Measurements from ENCODE around the gene DDX54.
"Not testable (repeated sequence)": the region's sequence is repeated elsewhere in the genome, so short reads cannot be mapped to it uniquely, and the experiment has no call there.

Gene DDX54

DNA sequence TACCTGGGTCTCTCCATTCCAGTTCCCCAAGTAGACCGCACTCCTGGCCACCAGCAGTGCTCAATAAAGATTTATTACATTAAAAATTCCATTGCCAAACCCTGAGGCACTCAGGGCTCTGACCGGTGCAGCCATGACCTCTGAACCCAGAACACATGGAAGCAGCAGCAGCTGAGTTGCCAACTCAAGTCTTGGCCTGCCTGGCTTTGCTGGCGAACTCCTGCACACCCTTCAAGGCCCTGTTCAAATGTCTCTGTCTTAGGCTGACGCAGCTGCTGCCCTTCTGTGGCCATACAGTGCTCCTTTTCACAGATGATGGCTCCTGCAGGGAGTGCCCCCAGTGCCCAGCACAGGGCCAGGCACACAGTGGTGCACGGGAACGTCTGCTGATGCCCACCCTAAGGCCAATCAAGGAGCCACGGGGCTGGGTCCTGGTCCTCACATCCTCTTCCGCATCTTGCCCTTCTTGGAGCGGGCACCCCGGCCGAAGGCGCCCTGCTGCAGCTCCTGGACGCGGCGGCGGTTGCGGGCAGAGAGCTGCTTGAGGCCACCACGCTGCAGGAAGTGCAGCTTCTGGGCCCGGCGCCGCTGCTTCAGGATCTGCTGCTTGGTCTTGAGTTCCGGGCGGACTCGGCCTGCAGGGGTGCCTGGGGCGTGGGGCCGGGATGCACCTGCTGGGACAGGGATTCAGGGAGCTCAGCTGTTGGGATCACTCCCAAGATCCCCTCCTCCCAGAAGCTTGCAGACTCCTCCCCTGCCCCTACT lies 26.7 kb downstream of the DDX54 start:
- DNase-seq: no peak

DNA sequence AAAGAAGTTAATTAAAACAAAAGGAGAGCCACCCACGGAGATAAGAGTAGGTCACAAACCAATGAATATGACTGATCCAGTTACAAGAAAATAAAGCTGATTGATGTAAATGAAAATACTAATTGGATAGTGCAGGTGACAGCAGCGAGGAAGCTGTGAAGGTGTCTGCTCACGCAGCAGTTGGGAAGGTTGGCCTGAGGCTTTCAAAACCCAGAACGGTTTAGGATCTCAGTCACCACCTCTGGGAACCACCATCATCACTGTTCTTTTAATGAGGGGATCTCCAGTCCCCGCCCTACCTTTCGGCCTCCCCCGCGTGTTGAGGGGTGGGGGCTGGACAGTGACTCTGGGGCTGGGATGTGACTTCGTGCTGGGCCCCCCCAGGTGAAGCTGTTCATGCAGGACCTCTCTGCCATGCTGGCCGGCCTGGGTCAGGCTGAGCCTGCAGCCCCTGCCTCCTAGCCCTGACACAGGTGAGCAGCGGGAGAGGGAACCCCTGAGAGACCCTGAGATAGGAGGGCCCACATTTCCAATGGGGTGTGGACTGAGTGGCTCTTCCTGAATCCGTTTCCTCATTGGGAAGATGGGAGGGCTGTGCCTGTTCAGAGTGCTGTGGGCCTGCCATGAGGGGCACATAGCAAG lies 27.9 kb downstream of the DDX54 start:
- DNase-seq: no peak

DNA sequence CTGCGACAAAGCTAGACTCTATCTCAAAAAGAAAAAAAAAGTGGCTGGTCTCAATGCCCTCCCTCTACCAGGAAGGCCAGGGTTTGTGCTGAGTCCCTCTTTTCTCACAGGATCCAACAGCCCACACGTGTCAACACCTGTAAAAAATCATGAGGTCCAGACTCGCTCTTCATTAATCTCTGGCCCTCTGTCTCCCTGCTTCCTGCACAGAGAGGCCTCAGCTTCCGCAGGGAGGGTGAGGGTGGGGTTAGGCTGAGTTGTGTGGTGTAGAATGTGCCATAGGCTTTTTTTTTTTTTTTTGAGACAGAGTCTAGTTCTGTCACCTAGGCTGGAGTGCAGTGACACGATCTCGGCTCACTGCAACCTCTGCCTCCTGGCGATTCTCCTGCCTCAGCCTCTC lies 29.6 kb downstream of the DDX54 start:
- DNase-seq: no peak

DNA sequence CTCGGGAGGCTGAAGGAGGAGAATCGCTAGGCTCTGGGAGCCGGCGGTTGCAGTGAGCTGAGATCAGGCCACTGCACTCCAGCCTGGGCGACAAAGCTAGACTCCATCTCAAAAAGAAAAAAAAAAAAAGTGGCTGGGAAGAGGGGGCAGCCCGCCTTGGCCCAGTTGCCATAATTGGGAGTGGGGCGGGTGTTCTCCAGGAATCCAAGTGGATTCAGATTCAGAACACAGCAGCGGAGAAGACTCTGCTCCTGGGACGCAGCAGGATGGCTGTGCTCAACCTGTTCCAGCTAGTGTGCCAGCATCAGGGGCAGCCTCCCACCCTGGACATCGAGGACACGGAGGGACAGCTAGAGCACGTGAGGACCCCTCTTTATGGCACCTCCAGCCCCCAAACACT lies 30.2 kb downstream of the DDX54 start:
- DNase-seq: no peak

DNA sequence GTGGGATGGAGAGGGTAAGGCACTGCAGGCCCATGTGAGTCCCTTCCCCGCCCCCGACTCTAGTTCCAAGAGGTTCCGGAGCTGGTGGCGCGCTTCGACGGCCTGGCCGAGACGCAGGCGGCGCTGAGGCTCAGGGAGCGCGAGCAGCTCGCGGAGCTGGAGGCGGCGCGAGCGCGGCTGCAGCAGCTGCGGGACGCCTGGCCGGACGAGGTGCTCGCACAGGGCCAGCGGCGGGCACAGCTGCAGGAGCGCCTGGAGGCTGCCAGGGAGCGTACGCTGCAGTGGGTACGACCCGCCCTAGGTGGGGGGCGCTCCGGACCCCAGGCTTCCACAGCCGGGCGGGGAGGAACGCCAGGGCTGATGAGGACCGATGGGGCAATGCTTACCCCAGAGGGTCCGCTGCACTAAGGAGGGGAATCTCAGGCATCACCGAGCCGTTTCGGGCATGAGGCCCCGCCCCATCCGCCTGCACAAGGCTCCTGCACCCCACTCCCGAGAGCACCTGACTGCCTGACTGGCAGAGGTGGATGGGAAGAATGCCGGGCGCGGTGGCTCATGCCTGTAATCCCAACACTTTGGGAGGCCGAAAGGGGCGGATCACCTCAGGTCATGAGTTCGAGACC lies 30.8 kb downstream of the DDX54 start:
- no peak for DNase-seq

DNA sequence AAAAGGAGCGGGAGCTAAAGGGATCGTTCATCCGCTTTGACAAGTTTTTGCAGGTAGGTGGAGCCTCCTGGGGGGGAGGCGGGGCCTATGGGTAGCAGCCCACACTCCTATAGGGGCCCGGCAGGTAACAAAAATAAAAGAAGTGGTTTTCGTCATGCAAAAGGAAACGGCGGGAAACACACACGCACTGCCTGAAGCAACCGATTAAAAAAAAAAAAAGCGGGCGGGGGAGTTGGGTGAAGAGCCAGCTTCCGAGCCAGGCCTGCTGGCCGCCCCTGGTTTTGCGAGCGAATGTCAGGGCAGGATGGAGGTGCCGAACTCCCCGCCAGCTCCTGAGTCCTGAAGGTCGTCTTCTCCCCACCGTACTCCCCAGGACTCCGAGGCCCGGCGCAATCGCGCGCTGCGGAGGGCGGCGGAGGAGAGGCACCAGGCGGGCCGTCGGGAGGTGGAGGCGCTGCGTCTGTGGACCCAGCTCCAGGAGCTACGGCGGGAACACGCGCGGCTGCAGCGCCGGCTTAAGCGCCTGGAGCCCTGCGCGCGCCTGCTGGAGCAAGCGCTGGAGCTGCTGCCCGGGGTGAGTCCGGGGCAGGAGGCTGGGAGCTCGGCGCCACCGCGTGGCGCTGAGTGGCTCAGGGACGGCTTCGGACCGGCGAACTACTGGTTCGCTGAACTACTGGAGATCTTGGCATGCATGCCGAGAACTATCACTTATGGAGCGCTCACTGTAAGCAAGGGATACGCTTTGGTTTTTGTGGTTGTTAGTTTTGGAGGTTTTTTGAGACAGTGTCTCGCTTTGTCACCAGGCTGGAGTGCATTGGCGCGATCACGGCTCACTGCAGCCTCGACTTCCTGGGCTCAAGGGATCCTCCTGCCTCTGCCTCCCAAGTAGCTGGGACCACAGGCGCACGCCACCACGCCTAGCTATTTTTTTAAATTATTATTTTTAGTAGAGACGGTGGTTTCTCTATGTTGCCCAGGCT lies 32.2 kb downstream of the DDX54 start:
- peak; percentile 74 for DNase-seq

DNA sequence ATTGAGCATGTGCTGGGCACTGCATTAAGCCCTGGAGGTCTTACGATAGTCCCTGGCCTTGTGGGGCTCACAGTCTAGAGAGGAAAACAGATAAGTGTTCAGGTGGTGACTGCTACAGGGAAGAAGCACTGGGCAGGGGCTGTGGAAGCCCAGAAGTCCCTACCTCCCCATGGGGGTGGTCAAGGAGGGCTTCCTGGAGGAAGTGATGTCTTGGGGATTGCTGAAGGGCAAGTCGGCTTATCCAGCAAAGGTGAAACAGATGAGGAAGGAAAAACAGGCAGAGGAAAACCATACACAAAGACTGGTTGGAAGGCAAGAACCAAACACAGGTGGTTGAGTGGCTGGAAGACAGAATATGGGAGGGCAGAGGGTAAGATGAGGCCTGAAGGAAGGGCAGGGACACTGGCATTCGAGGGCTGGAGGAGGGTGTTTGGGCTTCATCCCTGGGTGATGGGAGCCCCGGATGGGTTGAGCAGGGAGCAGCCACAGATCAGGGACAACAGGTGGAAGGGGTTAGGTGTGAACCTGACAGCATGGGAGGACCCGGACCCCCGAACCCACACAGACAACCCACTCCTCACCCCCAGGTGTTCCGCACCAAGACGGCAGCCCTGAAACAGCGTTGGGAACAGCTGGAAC lies 33.0 kb downstream of the DDX54 start:
- DNase-seq: no peak

DNA sequence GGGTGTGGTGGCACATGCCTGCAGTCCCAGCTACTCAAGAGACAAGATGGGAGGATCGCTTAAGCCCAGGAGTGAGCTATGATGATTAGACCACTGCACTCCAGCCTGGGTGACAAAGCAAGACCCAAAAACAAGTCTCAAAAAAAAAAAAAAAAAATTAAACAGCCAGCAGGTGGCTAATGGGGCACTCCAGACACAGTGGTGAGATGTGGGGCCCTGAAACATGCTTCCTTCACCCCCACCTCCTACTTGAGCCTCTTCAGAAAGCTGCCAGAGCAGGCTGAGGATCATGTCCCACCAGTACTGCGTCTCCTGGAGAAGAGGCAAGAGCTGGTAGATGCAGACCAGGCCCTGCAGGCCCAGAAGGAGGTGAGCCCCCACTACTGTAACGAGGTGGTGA lies 33.6 kb downstream of the DDX54 start:
- no peak for DNase-seq

DNA sequence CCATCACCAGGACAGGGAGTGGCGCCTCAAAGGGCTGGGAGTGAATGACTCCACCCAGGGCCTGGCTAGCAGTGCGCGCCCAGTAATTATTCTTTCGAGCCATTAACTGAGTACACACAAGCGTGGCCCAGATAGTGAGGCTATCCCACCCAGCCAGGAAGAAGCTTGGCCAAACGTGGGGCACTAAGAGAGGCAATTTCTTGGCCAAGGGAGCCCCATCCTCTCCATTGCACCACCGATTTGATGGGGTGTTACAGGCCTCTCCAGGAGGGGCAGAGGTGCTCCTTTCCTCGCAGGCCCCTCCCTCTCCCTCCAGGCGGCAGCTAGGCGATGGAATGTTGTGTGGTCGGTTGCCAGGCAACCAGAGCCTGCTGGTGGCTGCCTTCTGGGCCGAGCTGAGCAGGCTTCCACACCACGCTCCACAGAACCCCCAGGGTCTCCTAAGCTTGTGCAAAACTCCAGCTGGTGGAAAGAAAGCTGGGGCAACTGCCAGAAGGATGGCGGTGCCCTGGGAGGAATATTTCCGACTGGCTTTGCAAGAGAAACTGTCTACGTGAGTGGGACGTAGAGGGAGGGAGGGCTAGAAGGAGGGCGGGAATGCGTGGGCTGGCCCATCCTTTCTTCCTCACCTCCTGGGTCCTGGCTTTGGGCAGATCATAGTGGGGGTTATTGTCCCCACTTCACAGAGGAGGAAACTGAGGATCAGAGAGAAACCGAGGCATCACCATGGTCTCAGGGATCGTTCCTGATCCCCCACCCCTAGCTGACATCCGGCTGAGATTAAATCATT lies 35.7 kb downstream of the DDX54 start, which contains the start of gene CFAP73:
Gene CFAP73, plus strand, starts transcription at position 364 of the 790 bp plus-strand sequence. Its CDS starts 134 bp downstream, at position 498.
- DNase-seq: no peak

DNA sequence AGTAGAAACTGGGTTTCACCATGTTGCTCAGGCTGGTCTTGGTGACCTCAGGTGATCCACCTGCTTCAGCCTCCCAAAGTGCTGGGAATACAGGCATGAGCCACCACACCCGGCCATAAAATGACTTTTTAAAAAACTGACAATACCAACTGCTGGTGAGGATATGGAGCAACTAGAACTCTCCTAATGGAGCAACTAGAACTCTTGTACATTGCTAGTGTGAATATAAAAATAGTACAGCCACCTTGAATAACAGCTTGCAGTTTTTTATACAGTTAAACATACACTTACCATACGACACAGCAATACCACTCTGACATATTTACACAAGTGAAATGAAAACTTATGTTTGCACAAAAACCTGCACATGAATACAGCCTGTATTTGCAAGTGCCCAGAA lies 38.3 kb downstream of the DDX54 start:
- no peak for DNase-seq

DNA sequence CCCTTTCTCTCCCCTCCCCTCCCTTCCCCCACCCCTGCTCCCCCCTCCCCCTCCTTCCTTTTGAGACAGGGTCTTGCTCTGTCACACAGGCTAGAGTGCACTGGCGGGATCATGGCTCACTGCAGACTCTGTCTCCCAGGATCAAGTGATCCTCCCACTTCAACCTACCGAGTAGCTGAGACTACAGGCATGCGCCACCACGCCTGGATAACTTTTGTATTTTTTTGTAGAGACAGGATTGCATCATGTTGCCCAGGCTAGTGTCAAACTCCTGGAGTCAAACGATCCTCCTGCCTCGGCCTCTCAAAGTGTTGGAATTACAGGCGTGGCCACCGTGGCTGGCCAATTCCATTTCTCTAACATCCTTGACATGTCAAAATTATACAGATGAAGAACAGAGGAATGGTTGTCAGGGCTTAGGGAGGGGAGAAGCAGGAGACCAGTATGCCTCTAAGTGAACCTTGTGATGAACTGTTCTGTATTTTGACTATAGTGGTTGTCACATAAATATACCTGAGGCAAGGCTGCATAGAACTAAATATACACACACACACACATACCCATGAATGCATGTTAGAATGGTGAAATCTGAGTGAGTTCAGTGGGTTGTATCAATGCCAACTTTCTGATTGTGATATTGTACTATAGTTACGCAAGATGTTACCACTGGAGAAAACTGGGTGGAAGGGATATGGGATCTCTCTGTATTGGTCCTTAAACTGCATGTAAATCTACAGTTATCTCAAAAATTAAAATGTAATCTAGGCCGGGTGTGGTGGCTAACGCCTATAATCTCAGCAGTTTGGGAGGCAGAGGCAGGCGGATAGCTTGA lies 39.3 kb downstream of the DDX54 start:
- DNase-seq: no peak

DNA sequence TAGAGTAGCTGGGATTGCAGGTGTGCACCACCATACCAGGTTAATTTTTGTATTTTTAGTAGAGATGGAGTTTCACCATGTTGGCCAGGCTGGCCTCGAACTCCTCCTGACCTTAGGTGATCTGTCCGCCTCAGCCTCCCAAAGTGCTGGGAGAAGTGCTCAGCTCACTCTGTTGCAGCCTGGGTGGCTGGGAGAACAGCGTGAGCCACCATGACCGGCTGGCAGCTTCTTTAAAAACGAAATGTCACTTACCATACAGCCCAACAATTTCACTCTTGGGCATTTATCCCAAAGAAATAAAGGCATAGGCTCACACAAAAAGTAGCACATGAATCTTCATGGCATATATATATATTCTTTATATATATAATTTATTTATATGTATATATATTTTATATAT lies 40.5 kb downstream of the DDX54 start:
- DNase-seq: no peak

DNA sequence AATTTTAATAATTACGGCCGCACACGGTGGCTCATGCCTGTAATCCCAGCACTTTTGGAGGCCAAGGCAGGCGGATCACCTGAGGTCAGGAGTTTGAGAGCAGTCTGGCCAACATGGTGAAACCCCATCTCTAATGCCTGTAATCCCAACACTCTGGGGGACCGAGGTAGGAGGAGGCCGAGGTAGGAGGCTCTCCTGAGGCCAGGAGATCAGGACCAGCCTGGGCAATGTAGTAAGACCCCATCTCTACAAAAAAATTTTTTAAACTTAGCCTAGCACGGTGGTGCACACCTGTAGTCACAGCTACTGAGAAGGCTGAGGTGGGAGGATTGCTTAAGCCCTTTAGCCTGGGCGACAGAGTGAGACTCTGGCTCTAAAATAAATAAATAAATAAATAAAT lies 41.3 kb downstream of the DDX54 start:
- no peak for DNase-seq

DNA sequence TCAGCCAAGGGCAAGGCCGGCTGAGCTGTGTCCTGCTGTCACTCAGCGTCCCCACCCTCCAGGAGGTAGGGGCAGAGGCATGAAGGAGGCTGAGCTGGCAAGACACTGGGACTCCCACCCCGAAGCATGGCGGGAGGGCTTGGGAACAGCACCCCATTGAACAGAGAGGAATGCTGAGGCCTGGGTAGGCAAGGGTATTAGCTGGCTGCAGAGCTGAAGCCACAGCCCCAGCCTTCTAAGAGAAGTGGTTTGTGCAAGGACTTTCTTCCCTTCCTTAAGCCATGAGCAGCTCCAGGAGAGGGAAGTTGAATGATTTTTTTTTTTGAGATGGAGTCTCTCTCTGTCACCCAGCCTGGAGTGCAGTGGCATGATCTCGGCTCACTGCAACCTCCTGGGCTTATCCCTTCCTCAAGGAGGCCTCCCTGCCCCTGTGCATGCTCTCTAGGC lies 42.4 kb downstream of the DDX54 start:
- DNase-seq: no peak

DNA sequence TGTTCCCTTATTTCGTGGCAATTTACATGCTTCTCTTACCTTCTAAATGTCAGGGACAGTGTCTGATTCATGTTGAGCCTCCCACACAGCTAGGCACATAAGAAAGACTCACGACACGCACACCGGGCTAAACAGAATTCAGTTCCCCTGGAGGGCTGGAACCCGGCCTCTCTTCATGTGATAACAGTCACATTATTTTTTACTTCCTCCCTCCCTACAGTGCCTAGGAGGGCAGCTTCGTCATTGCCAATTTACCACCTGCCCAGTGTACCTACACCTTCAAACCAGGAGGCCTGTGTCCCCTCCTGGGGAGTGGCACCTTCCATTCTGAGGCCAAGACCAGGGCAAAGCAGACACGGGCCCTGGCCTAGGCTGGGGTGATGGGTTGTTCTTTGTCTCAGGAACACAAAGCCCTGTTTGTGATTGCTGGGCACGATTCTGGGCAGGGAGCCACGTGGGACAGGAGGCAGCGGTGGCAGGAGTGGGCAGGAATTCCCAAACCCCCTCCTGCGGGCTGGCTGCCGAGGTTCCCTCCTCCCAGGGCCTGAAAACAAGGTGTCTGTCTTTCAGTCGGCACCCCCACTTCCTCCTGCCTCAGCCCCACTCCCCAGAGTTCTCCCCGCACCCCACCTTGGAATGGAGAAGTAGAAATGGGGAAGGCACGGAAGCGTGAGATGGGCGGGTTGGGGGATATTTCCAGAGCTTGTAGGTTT lies 42.9 kb downstream of the DDX54 start:
- no peak for DNase-seq

DNA sequence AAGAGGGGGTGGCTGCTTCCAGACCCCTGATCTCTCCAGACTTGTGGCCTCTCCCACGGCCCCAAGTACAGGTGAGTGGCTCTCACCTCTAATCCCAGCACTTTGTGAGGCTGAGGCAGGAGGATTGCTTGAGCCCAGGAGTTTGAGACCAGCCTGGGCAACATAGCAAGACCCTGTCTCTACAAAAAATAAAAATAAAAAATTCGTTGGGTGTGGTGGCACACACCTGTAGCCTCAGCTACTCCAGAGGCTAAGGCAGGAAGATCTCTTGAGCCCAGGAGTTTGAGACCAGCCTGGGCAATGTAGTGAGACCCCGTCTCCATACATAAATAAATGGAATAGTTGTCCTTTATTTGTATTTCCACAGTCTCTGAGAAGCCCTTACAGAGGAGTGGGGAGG lies 43.6 kb downstream of the DDX54 start:
- not testable (repeated sequence) for DNase-seq

DNA sequence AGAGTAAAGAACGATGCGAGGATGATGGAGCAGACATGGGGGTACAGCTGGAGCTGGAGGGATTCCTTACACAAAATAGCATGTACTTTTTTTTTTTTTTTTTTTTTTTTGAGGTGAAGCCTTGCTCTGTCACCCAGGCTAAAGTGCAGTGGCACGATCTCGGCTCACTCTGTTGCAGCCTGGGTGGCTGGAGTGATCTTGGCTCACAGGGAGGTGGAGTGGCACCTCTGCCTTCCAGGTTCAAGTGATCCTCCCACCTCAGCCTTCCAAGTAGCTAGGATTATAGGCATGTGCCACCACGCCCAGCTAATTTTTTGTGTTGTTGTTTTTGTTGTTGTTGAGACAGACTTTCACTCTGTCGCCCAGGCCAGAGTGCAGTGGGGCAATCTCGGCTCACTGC lies 44.6 kb downstream of the DDX54 start:
- no peak for DNase-seq

DNA sequence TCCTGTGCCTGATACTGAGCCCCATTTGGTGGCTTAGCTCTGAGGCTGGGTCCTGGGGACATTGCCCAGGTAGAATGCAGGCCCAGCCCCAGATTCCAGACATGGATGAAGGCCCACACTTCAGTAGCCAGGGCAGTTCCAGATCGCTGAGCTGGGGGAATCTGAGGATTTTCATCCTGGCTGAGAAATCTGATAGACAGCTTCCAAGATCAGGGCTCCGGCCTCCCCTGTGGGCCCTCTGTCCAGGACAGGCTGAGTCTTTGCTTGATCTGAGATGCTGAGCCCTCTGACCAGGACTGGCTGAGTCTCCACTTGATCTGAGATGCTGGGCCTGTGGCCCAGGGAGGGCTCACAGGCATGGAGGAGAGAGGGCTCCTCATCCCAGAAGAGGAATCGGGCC lies 46.5 kb downstream of the DDX54 start:
- no peak for DNase-seq

DNA sequence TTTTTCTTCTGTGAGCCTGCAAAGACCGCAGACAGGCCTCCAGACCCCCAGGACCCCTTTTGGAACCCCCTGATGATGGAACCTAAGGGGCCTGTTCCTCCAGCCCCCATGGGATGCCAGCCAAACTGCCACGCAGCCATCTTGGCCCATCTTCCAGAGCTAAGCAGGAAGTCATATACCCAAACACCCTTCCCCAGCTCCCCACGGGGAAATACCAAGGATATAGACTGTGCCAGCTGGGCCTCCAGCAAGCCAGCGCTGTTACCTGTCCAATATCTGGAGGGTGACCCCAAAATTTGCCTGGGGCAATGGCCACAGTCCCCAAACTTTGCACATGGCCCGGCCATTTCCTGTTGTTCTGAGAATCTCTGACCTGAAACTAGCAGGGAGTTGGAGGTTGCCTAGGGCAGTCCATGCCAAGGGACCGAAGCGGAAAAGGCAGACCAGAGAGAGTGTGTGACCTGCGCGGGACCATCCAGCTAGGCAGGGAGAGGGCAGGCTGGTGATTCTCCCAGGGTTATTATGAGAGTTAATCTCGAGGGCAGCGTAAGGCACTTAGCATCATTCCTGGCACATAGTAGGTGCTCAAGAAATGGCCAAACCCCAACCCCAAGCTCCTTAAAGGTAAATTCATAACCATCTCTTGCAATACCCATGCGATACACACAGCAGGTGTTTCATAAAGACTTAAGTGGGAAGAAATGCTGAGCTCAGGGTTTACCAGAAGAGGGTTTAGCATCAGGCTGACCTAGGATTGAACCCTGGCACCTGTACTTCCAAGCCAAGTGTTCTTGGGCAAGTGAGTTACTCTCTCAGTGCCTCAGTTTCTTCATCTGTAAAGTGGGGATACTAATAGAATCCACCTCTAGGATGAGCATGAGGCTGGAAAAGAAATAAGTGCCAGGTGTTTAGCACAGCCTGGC lies 47.2 kb downstream of the DDX54 start:
- no peak for DNase-seq

Data from CD4-positive, alpha-beta T cell treated with Interleukin-10 for 1 hour (primary cell).